NOMO-1 treated with DMSO at 0.1 percent for 48 hours (cell line): ENCODE measurements around the gene SLC2A4RG.

Experiments used
- DNase-seq: peaks from one replicate; lab custom pipeline; 2025; ENCODE audit not compliant: unreplicated experiment; lab: John Stamatoyannopoulos, UW

Gene SLC2A4RG

GRCh38 chr20:63751471-63752271, 12.1 kb downstream of the SLC2A4RG start:
- DNase-seq, result no peak

GRCh38 chr20:63752411-63753101, 13.0 kb downstream of the SLC2A4RG start:
- no peak for DNase-seq

- DNase-seq, result no peak
Observed at GRCh38 chr20:63753381-63753780, 13.8 kb downstream of the SLC2A4RG start.

- DNase-seq, result no peak
Observed at GRCh38 chr20:63754008-63754407, 14.4 kb downstream of the SLC2A4RG start.

GRCh38 chr20:63755933-63756647, 16.5 kb downstream of the SLC2A4RG start:
- no peak for DNase-seq

GRCh38 chr20:63756648-63756991, 17.0 kb downstream of the SLC2A4RG start:
- no peak for DNase-seq

- DNase-seq, result no peak
Observed at GRCh38 chr20:63758152-63758551, 18.6 kb downstream of the SLC2A4RG start.

- DNase-seq, result no peak
Observed at GRCh38 chr20:63759377-63759901, 19.9 kb downstream of the SLC2A4RG start.

- DNase-seq, result no peak
Observed at GRCh38 chr20:63765082-63765873, 25.7 kb downstream of the SLC2A4RG start.

- DNase-seq, result no peak
Observed at GRCh38 chr20:63765902-63766301, 26.3 kb downstream of the SLC2A4RG start.

- no peak for DNase-seq
Observed at GRCh38 chr20:63766695-63767426, 27.3 kb downstream of the SLC2A4RG start.

- no peak for DNase-seq
Observed at GRCh38 chr20:63767456-63767855, 27.9 kb downstream of the SLC2A4RG start.

GRCh38 chr20:63767886-63768285, 28.3 kb downstream of the SLC2A4RG start:
- DNase-seq, result no peak

- no peak for DNase-seq
Observed at GRCh38 chr20:63768591-63769515, 29.3 kb downstream of the SLC2A4RG start.

GRCh38 chr20:63769891-63770474, 30.4 kb downstream of the SLC2A4RG start:
- no peak for DNase-seq

- no peak for DNase-seq
Observed at GRCh38 chr20:63771046-63771707, 31.6 kb downstream of the SLC2A4RG start.

- peak; percentile 25 for DNase-seq
Observed at GRCh38 chr20:63772781-63773518, 33.4 kb downstream of the SLC2A4RG start.
